K562 (cell line): ENCODE results near the gene ARHGDIA. TPM values are rescaled to one million over a fixed set of nuclear protein-coding genes. Genes with fewer than 3 reads are reported as not detected.

Experiments used
- COPS2 ChIP-seq: fragments of 450-650 bp; conservative IDR thresholded peaks from 2 replicates; pipeline ENCODE4 v1.6.1; 2016; ENCODE audit warnings: mild to moderate bottlenecking, moderate library complexity
- HLTF ChIP-seq: fragments of 450-650 bp; IDR thresholded peaks from 2 replicates; pipeline ENCODE4 v1.6.1; 2016
- IFI16 ChIP-seq: fragments of 250-450 bp; sonication (Bioruptor Pico); IDR thresholded peaks from 2 replicates; pipeline ENCODE4 v2.1.2; 2022; ENCODE audit warnings: mild to moderate bottlenecking, inconsistent platforms
- LCOR ChIP-seq: sonication (generic); formaldehyde crosslinking; IDR thresholded peaks from 2 replicates; pipeline ENCODE4 v1.8.0; 2022; ENCODE audit warnings: mild to moderate bottlenecking, missing genetic modification reagents
- MCM5 ChIP-seq: fragments of 450-650 bp; IDR thresholded peaks from 2 replicates; pipeline ENCODE4 v1.6.1; 2016; ENCODE audit warnings: low read depth
- NCOR1 ChIP-seq: fragments of 450-650 bp; IDR thresholded peaks from 2 replicates; pipeline ENCODE4 v1.6.1; 2016; ENCODE audit warnings: mild to moderate bottlenecking, moderate library complexity
- OTX1 ChIP-seq: fragments of 450-650 bp; formaldehyde crosslinking; IDR thresholded peaks from 2 replicates; pipeline ENCODE4 v1.4.0; 2022; ENCODE audit warnings: mild to moderate bottlenecking
- PML ChIP-seq: IDR thresholded peaks from 2 replicates; pipeline ENCODE4 v1.6.1; 2012; ENCODE audit warnings: low read length, inconsistent platforms
- SAP30 ChIP-seq: fragments of 200-600 bp; sonication (generic); IDR thresholded peaks from 2 replicates; pipeline ENCODE4 v1.6.1; 2012; ENCODE audit warnings: borderline replicate concordance, low read depth, mild to moderate bottlenecking, moderate library complexity, low read length, control low read depth, inconsistent platforms; ENCODE audit not compliant: insufficient read depth, poor library complexity, severe bottlenecking
- SMARCB1 ChIP-seq: IDR thresholded peaks from 2 replicates; pipeline ENCODE4 v1.6.1; 2011; ENCODE audit warnings: improper control_type of control experiment, low read depth; ENCODE audit not compliant: insufficient read length
- SRF ChIP-seq, 2 experiments: fragments of 250-450, 450-650 bp in 1 of 2; sonication (Bioruptor Pico) in 1 of 2; sonication (generic) in 1 of 2; formaldehyde crosslinking; IDR thresholded peaks; 2 replicates each; pipeline versions ENCODE4 v1.5.0 to v1.5.1; 2020 to 2022; ENCODE audit warnings: mild to moderate bottlenecking in 1 of 2, missing genetic modification reagents in 1 of 2
- XRCC4 ChIP-seq: IDR thresholded peaks from one replicate; pipeline ENCODE4 v1.6.1; 2011; ENCODE audit not compliant: insufficient read depth, insufficient read length; ENCODE audit errors: extremely low read depth
- ZNF274 ChIP-seq: IDR thresholded peaks from 2 replicates; pipeline ENCODE4 v1.6.1; 2011; ENCODE audit warnings: low read depth, mild to moderate bottlenecking, low read length, moderate library complexity, borderline replicate concordance
- ZSCAN32 ChIP-seq: fragments of 450-650 bp; formaldehyde crosslinking; IDR thresholded peaks from 2 replicates; pipeline ENCODE4 v1.4.0; 2020; ENCODE audit warnings: mild to moderate bottlenecking, moderate library complexity
- polyA plus RNA-seq, 8 experiments: library from polyadenylated mRNA; depleted of rRNA in 4 of 8; stranded (reverse) in 5 of 8; unstranded in 3 of 8; fragments of >200 nt; fragmentation: Nextera tagmentation in 2 of 8; fragmentation: Illumina TruSeq in 1 of 8; extraction: Ambion mirVana in 2 of 8; extraction: Trizol in 1 of 8; gene quantifications; 2 replicates each; pipeline versions ENCODE4 v1.2.1 to v1.2.3, GENCODE V29; 2011 to 2014; ENCODE audit warnings: inconsistent platforms in 1 of 8, missing spikeins in 1 of 8
- total RNA-seq, 7 experiments: library from RNA; depleted of rRNA in 6 of 7; stranded (reverse); fragments of >200 nt in 6 of 7; fragmentation: Illumina TruSeq in 2 of 7; extraction: Trizol in 2 of 7; gene quantifications; 2 replicates each; pipeline versions ENCODE4 v1.2.1 to v1.2.3, GENCODE V29; 2011 to 2021; ENCODE audit warnings: low replicate concordance in 1 of 7
- TF ChIP-seq, protein P1 (sequence below): fragments of 450-650 bp; IDR thresholded peaks from 2 replicates; pipeline ENCODE4 v1.7.1; 2018; ENCODE audit warnings: mild to moderate bottlenecking, low read depth; ENCODE audit not compliant: partially characterized antibody
- TF ChIP-seq, protein P2 (sequence below): fragments of 250-450 bp; sonication (Bioruptor Pico); IDR thresholded peaks from 2 replicates; pipeline ENCODE4 v1.6.1; 2021; ENCODE audit warnings: mild to moderate bottlenecking
- TF ChIP-seq, protein P3 (sequence below): fragments of 250-450 bp; sonication (Bioruptor Pico); IDR thresholded peaks from 2 replicates; pipeline ENCODE4 v1.8.0; 2022; ENCODE audit warnings: inconsistent platforms, mild to moderate bottlenecking, moderate library complexity, borderline replicate concordance
- TF ChIP-seq, protein P4 (sequence below): fragments of 200-800 bp; sonication (Bioruptor generic); IDR thresholded peaks from 2 replicates; pipeline ENCODE4 v1.6.1; 2017; ENCODE audit warnings: missing genetic modification characterization, missing compliant biosample characterization
- TF ChIP-seq, protein P5 (sequence below): IDR thresholded peaks from 2 replicates; pipeline ENCODE4 v1.6.1; 2014; ENCODE audit warnings: antibody characterized with exemption

Gene ARHGDIA
- total and polyA plus RNA-seq, 9 of the 15 experiments (the other 6 are each of a cell fraction or from before 2014, with no cell fraction given) = 9.6 to 340 (median 97.6) TPM

DNA sequence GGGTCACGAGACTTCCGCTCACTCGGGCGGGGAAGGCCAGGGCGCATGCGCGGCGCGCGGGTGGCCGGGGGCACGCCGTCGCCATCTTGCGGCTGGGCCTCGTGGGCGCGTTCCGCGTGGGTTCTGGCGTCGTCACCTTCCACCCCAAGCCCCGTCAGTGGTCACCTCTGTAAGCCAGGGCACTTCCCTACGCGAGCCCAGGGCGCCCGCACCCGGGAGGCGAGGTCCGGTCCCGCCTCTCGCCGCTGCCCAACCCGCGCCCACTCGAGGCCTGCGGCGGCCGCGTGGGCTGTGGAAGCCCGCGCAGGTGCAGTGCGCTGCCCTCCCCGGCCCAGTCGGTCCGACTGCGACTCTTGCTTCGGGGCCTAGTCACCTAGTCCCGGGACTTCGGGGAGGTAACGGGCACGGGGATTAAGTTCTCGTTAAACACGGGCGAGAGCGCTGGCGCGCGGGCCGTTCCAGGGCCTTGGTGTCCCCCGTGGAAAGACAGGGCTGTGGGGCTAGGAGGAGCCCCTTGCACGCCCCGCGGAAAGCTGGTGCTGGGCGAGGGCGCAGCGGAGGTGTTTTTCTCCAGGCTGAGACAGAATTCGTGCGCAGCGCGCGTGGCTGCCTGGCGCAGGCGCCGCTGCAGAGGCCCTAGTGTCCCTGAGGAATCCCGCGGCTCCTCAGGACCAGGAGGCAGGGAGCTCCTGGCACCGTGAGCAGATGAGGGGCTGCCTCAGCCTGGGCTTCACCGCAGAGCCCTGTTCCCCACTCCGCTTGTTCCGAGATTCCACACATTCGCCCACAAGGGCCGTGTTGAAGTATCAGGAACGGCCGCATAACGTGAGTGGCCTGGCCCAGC lies 472 bp upstream of the ARHGDIA start (continued):
- TF ChIP-seq, protein P1, sequence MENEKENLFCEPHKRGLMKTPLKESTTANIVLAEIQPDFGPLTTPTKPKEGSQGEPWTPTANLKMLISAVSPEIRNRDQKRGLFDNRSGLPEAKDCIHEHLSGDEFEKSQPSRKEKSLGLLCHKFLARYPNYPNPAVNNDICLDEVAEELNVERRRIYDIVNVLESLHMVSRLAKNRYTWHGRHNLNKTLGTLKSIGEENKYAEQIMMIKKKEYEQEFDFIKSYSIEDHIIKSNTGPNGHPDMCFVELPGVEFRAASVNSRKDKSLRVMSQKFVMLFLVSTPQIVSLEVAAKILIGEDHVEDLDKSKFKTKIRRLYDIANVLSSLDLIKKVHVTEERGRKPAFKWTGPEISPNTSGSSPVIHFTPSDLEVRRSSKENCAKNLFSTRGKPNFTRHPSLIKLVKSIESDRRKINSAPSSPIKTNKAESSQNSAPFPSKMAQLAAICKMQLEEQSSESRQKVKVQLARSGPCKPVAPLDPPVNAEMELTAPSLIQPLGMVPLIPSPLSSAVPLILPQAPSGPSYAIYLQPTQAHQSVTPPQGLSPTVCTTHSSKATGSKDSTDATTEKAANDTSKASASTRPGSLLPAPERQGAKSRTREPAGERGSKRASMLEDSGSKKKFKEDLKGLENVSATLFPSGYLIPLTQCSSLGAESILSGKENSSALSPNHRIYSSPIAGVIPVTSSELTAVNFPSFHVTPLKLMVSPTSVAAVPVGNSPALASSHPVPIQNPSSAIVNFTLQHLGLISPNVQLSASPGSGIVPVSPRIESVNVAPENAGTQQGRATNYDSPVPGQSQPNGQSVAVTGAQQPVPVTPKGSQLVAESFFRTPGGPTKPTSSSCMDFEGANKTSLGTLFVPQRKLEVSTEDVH = peak; percentile 40
- TF ChIP-seq HLTF (no peak), LCOR (peak; percentile 71; the same call in 1 of the 2 replicates), OTX1 (no peak; the same call in 1 of the 2 replicates), MCM5 (no peak), PML (0 out of 2 replicates have a peak, but pooled peaks have one; percentile 38), XRCC4 (no peak), NCOR1 (no peak), SMARCB1 (no peak), ZNF274 (peak; percentile 44; the same call in 1 of the 2 replicates), COPS2 (no peak), ZSCAN32 (no peak), IFI16 (no peak), SRF (CRISPR knock-in tag; IDR thresholded peaks at IDR 0.05) (no peak; a peak in 1 of 4 replicates), SAP30 (peak; percentile 28)
- TF ChIP-seq, protein P2, sequence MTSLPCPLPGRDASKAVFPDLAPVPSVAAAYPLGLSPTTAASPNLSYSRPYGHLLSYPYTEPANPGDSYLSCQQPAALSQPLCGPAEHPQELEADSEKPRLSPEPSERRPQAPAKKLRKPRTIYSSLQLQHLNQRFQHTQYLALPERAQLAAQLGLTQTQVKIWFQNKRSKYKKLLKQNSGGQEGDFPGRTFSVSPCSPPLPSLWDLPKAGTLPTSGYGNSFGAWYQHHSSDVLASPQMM (CRISPR knock-in tag) = no peak
- TF ChIP-seq, protein P3, sequence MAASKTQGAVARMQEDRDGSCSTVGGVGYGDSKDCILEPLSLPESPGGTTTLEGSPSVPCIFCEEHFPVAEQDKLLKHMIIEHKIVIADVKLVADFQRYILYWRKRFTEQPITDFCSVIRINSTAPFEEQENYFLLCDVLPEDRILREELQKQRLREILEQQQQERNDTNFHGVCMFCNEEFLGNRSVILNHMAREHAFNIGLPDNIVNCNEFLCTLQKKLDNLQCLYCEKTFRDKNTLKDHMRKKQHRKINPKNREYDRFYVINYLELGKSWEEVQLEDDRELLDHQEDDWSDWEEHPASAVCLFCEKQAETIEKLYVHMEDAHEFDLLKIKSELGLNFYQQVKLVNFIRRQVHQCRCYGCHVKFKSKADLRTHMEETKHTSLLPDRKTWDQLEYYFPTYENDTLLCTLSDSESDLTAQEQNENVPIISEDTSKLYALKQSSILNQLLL (CRISPR knock-in tag) = no peak
- TF ChIP-seq, protein P4, sequence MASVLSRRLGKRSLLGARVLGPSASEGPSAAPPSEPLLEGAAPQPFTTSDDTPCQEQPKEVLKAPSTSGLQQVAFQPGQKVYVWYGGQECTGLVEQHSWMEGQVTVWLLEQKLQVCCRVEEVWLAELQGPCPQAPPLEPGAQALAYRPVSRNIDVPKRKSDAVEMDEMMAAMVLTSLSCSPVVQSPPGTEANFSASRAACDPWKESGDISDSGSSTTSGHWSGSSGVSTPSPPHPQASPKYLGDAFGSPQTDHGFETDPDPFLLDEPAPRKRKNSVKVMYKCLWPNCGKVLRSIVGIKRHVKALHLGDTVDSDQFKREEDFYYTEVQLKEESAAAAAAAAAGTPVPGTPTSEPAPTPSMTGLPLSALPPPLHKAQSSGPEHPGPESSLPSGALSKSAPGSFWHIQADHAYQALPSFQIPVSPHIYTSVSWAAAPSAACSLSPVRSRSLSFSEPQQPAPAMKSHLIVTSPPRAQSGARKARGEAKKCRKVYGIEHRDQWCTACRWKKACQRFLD (CRISPR knock-in tag) = peak; percentile 90
- TF ChIP-seq, protein P5, sequence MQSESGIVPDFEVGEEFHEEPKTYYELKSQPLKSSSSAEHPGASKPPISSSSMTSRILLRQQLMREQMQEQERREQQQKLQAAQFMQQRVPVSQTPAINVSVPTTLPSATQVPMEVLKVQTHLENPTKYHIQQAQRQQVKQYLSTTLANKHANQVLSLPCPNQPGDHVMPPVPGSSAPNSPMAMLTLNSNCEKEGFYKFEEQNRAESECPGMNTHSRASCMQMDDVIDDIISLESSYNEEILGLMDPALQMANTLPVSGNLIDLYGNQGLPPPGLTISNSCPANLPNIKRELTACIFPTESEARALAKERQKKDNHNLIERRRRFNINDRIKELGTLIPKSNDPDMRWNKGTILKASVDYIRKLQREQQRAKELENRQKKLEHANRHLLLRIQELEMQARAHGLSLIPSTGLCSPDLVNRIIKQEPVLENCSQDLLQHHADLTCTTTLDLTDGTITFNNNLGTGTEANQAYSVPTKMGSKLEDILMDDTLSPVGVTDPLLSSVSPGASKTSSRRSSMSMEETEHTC = no peak; the same call in none of the 2 replicates
